VCaP (cell line): Measurements from ENCODE around the gene CAPN3.

Source experiments
- H3K27ac ChIP-seq: fragments of 450-650 bp; 2 replicates; pipeline ENCODE4 v1.5.1; 2017
- CTCF ChIP-seq: fragments of 450-650 bp; conservative IDR thresholded peaks from 2 replicates; pipeline ENCODE4 v1.5.1; 2017; ENCODE audit warnings: mild to moderate bottlenecking, moderate library complexity

The CAPN3 gene

DNA sequence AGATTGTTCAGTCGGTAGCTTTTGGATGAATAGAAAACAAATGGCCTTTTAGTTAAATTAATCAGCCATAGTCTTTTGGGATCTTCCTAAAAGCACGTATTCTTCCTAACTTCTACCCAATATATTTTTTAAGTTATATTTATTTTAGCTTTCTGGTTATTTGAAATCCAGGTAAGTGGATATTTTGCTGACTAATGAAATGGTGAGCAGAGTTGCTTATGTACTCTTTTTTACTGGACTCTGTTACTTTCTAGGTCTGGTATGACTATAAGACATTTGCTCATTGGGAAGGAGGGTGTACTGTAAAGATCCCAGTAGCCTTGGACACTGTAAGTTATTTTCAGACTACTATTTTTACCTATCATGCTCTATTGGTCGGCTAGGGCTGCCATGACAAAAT lies 13.8 kb upstream of the CAPN3 start:
- no peak for TF ChIP-seq CTCF
- H3K27ac ChIP-seq: no peak overlapping the region

GRCh38 chr15:42348083-42348482 lies 11.2 kb upstream of the CAPN3 start:
- H3K27ac ChIP-seq: no peak overlapping the region
- TF ChIP-seq CTCF: no peak

DNA sequence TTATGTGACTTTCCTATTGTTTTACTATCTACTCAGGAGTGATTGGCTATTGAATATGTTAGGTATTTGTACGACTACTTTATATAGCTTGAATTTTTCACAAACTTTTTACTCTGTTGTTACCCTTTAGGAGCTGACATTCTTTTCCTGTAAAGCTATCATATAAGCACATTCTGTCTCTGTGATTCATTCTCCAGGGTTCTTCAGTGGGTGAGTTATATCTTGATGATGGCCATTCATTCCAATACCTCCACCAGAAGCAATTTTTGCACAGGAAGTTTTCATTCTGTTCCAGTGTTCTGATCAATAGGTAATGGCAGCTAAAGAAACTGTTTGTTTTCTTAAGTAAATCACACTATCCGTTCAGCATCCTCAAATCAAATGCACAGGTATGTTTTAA lies 10.1 kb upstream of the CAPN3 start:
- no peak for TF ChIP-seq CTCF
- H3K27ac ChIP-seq: no peak overlapping the region

DNA sequence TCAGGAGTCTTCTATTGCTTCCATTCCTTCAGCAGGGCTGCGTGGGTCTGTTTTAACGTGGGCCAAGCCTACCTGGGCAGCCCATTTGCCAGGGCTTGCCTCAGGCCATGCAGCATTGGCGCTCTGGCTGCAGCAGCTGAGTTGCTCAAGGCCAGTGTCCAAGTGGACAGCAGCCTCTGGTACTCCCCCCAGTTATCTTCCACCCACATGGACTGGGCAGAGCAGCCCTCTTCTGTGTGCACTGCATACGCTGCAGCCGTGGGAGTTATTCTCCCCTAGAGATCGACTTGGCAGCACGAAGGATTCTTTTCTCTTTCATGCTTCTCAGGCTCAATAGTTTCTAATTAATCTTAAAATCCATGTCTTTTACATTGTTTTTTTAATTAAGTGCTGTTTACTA lies 6.9 kb upstream of the CAPN3 start:
- TF ChIP-seq CTCF: no peak
- no peak overlapping the region for H3K27ac ChIP-seq

DNA sequence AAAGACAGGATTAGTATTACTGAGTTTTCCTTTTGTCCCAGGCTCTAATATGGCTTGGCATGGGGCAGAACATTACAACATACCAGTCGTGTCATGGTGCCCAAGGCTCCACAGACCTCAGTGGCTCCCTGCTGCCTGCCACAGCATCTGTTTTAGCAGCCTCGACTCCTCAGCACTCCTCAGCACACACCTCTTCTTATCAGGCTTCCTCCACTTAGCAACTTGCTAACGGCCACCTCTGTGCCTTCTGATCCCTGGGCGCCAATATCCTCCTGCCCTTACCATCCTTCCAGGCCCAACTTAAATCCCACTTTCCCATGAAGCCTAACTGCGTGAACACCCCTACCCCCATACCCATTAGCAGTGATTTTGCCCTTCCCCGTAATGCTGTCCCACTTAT lies 6.2 kb upstream of the CAPN3 start:
- TF ChIP-seq CTCF: no peak
- no peak overlapping the region for H3K27ac ChIP-seq

DNA sequence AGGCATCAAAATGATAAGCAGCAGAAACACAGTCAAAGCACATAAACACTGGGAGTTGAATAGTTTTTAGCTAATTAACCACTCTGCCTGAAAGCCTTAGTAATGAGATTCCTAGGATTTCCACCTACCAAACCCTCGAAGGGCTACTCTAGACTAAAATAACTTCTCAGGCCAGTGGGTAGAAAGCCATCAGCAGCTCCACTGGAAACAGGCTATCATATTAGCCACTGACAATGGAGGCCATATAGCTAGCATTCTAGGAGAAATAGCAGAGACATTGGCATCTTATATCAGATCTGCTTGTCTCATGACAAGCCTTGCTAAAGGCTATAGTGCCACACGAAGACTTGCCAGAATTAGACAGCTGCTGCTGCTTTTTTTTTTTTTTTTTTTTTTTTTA lies 4.5 kb upstream of the CAPN3 start:
- no peak overlapping the region for H3K27ac ChIP-seq
- TF ChIP-seq CTCF: no peak

- no peak for TF ChIP-seq CTCF
- H3K27ac ChIP-seq: no peak overlapping the region
Measured at GRCh38 chr15:42355291-42355690, 4.0 kb upstream of the CAPN3 start.

GRCh38 chr15:42356851-42357250 lies 2.5 kb upstream of the CAPN3 start:
- no peak for TF ChIP-seq CTCF
- H3K27ac ChIP-seq: no peak overlapping the region
